NCI-H1105 (cell line): Measurements from ENCODE around the gene POLR3K.
"Not testable (repeated sequence)": the region's sequence is repeated elsewhere in the genome, so short reads cannot be mapped to it uniquely, and the experiment has no call there.

ENCODE experiments used
- DNase-seq: peaks from one replicate; lab custom pipeline; 2025; lab: John Stamatoyannopoulos, UW

Gene POLR3K

GRCh38 chr16:42691-43090 lies 10.7 kb downstream of the POLR3K start:
- DNase-seq = no peak

DNA sequence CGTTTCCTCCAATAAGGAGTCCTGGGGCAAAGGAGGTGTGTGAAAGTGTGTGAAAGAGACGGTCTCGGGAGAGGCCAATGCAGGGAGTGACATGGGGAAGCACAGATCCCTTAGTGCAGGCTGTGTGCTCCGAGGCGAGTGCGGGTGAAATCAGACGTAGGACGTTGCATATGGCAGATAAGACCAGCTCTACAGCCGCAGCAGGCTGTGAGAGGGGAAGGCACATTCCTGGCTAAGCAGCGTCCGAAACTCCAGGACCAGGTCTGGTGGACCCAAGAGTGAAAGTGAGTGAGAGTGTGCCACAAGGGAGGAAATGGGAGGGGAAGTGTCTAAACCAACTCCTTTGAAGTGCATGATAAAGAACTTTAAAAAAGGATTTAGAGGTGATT lies 11.3 kb downstream of the POLR3K start:
- DNase-seq = no peak

- no peak for DNase-seq
Measured at GRCh38 chr16:41439-42068, 11.9 kb downstream of the POLR3K start.

GRCh38 chr16:38941-39892 lies 14.2 kb downstream of the POLR3K start:
- DNase-seq = no peak

- DNase-seq = not testable (repeated sequence)
Measured at GRCh38 chr16:38206-38605, 15.2 kb downstream of the POLR3K start.

DNA sequence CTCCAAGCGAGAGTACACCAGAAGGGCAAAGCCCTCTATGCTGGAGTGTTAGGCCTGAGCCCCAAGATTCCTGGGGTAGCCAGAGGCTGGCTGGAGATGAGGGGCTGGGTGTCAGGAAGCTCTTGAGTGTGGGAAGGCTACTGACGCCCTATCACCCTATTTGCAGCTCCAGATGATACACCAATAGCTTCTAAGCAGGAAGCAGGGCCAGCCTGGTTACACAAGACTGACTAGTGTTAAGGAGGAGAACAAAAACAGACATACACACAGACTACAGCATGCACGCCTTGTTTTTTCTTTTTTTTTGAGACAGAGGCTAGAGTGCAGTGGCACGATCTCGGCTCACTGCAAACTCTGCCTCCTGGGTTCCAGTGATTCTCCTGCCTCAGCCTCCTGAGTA lies 15.9 kb downstream of the POLR3K start:
- no peak for DNase-seq

- no peak for DNase-seq
Measured at GRCh38 chr16:36336-36984, 16.9 kb downstream of the POLR3K start.

DNA sequence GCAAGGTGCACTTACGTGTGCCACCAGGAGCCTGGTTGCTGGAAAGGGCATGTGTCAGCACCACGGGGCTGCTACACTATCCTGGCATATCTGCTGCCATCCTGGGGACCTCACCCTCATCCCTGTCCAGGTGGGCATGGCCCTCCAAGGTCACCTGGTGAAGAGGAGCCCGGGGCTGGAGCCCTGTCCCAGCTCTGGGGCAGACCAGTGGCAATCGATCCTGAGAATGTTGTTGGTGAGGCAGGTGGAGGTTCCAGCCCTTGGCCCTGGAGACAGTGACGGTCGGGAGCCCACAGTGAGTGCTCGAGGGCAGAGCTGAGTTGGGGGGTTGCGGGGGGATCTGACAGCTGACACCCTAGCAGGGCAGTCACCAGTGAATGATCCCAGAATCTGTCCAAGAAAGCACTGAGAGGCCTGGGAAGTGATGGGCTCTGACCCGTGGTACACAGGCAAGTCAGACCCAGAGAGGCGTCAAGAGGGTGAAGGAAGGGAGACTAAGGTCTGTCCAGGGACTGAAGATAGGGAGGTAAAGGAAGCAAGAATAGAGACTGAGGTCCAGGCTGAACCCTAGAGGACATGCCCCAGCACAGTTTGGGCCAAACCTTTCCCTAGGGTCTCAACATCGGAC lies 17.6 kb downstream of the POLR3K start:
- DNase-seq = no peak

DNA sequence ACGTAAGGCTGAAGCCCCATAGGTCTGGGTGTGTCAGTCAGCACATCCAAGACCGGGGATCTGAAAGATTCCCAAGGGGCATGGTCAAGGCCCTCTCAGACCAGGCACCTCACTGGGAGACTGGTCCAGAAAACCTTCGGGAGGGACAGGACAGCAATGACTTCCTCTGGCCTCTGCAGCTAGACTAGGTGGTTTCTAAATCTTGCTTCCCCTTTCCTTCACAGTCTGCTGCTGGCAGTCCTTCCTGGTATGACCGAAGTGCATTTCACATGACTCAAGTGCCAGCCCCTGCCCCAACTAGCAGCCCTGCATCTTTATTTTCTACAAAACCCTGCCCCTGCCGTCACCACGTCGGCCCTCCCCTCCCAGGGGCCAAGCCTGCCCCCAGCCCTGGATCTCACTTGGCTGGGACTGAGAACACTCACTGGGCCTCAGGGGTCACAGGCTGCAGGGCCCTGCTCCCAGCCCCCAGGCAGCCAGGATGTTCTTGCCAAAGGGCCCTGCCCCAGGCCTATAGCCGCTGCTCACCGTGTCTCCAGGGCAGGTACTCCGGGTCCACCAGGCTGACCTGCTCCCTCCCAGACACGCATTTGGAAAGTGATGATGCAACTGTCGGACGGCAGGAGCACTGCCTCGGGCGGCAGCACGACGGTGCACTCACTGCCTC lies 18.3 kb downstream of the POLR3K start:
- DNase-seq = no peak

DNA sequence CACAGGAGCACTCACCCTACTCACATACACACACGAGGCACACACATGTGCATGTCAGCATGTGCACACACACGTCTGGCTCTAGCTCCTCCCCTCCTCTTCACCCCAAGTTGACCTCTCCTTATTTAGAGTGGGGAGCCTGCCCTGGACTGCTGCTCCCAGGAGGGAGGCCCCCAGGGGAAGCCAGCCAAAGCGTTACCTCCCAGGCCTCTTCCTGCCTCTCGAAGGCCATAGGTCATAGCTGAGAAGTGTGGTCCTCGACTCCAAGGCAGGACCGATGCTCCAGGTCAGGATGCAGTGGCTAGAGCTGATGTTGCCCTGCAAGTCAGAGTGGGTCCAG lies 18.8 kb downstream of the POLR3K start:
- DNase-seq = no peak

- DNase-seq = no peak
Measured at GRCh38 chr16:33877-34647, 19.3 kb downstream of the POLR3K start.

- DNase-seq = not testable (repeated sequence)
Measured at GRCh38 chr16:33154-33876, 20.1 kb downstream of the POLR3K start.

DNA sequence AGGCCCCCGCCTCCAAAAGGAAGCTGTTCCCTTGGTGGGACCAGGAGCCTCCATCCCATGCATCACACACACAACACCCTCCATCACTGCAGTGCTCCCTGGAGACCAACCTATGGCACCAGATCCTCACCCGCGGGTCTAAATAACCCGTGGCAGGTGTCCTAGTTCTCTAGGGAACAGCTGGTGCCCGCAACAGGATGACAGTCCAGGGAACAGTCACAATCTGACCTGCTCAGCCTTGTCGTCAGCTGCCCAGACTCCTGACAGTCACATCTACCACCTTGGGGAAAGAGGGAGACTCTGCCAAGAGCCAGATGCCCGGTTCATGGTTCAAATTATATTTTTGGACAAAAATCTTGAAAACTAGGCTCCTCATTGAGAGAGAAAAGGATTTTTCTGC lies 22.8 kb downstream of the POLR3K start:
- not testable (repeated sequence) for DNase-seq

- not testable (repeated sequence) for DNase-seq
Measured at GRCh38 chr16:25926-26348, 27.5 kb downstream of the POLR3K start.

DNA sequence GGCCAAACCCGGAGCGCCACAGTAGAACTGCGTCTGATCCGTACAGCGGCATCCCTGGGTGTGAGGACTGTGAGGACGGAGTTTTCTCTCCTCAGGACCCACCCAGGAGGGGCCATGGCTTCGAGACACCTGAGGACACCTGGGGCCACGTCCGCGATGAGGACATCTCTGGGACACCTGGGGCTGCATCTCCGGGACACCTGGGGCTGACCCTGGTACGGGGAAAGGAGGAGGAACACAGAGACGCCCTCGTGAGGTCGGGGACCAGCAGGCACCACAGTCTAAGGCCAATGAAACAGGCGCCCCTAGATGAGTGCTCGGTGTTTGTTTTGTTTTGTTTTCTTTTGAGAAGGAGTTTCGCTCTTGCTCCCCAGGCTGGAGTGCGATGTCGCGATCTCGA lies 29.3 kb downstream of the POLR3K start:
- not testable (repeated sequence) for DNase-seq

GRCh38 chr16:20886-21285 lies 32.5 kb downstream of the POLR3K start:
- not testable (repeated sequence) for DNase-seq

GRCh38 chr16:17062-17765 lies 36.2 kb downstream of the POLR3K start:
- DNase-seq = not testable (repeated sequence)

GRCh38 chr16:10772-11171 lies 42.6 kb downstream of the POLR3K start:
- peak; percentile 42 for DNase-seq

DNA sequence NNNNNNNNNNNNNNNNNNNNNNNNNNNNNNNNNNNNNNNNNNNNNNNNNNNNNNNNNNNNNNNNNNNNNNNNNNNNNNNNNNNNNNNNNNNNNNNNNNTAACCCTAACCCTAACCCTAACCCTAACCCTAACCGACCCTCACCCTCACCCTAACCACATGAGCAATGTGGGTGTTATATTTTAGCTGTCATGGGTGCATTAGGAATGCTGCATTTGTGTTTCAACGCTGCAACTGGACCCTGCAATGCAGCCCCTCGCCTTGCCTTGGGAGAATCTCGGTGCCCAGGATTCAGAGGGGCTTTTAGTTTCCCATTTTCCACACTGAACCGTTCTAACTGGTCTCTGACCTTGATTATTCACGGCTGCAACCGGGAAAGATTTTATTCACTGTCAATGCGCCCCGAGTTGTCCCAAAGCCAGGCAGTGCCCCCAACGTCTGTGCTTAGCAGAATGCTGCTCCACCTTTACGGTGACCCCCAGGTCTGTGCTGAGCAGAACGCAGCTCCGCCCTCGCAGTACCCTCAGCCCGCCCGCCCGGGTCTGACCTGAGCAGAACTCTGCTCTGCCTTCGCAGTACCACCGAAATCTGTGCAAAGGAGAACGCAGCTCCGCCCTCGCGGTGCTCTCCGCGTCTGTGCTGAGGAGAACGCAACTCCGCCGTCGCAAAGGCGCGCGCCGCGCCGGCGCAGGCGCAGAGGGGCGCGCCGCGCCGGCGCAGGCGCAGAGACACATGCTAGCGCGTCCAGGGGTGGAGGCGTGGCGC lies 43.3 kb downstream of the POLR3K start:
- DNase-seq = no peak
